ENCODE measurements around the gene IRAK3.
A peak's percentile ranks its signal among the peaks of the same experiment; 100 is the strongest.
"Not testable (repeated sequence)": the region's sequence is repeated elsewhere in the genome, so short reads cannot be mapped to it uniquely, and the experiment has no call there.

The IRAK3 gene

GRCh38 chr12:66217342-66217917 lies 28.4 kb downstream of the IRAK3 start:
- no peak for DNase-seq

- DNase-seq = no peak
Measured at GRCh38 chr12:66228462-66228861, 39.4 kb downstream of the IRAK3 start.

GRCh38 chr12:66232263-66232662 lies 43.2 kb downstream of the IRAK3 start:
- DNase-seq = no peak

GRCh38 chr12:66234037-66234693 lies 45.2 kb downstream of the IRAK3 start:
- peak; percentile 5 for DNase-seq

DNA sequence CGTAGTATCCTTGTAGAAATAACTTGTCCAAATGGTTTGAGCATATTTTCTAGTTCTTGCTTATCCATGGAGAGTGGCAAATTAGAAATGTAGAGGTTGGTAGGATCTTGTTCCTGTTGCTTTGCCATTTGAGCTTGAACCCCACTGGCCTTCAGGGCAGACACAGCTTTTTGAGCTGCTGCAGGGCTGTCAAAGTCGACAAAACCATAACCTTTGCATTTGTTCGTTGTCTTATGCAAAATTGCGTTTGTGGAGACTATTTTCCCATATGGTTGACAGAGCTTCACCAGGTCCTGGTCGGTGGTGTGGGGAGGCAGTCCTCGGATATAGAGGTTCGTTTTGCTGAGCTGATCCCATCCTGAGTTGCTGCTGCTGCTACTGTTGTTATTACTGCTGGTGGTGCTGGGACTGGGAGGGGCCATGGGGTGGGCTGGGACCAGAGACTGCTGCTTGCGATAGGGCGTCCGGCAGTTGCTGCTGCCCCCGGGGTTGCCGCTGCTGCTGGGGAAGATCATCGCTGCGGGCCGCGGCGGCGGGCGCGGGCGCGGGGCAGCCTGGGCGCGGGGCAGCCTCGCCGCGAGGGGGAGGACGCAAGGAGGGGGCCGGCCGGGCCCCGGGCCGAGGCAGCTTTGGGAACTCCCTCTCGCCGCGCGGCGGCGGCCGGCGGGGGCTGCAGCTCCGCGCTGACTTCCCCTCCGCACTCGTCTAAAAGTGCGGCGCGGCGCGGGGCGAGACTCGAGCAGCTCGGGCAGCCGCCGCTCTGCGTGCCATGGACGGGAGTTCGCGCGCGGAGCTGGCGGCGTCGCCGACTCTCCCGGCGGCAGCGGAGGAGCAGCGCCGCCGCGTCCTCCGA lies 46.0 kb downstream of the IRAK3 start:
- peak; percentile 38 for DNase-seq

- DNase-seq = no peak
Measured at GRCh38 chr12:66235626-66236281, 46.7 kb downstream of the IRAK3 start.

GRCh38 chr12:66236282-66236675 lies 47.3 kb downstream of the IRAK3 start:
- DNase-seq = not testable (repeated sequence)

GRCh38 chr12:66236969-66237368 lies 48.0 kb downstream of the IRAK3 start:
- DNase-seq = no peak

DNA sequence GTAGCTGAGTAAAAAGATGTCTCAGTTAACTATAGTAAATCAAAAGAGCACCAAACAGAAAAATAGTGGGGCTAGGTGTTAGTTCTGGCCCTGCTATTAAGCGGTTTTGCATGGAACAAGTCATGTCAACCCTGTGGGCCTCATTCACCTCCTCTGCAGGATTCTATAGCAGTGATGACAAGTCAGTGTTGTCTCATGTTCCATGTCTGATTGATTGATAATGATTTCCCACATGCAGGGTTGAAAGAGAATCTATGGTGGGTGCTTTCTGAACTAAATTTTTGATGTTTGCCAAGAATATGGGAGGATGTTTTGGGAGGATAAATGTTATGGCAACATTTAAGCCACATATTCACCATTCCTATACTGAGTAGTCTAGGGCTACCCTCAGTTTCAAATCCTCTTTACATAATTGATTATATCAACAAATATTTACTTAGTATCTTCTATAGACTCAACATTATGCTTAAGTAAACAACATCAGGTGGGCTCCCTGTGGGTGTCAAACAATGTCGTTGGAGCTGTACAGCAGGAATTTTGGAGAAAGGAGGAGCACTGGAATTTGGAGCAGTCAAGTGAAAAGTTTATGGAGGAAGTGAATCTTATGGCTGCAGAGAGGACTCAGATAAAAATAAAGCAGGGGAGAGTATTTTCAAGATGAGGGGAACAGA lies 48.6 kb downstream of the IRAK3 start:
- no peak for DNase-seq

- no peak for DNase-seq
Measured at GRCh38 chr12:66239295-66239694, 50.3 kb downstream of the IRAK3 start.

- no peak for DNase-seq
Measured at GRCh38 chr12:66240096-66240820, 51.2 kb downstream of the IRAK3 start.

GRCh38 chr12:66241061-66242043 lies 52.3 kb downstream of the IRAK3 start:
- no peak for DNase-seq

GRCh38 chr12:66242311-66242710 lies 53.3 kb downstream of the IRAK3 start:
- no peak for DNase-seq

- no peak for DNase-seq
Measured at GRCh38 chr12:66243911-66244310, 54.9 kb downstream of the IRAK3 start.

- DNase-seq = no peak
Measured at GRCh38 chr12:66244446-66244845, 55.4 kb downstream of the IRAK3 start.

DNA sequence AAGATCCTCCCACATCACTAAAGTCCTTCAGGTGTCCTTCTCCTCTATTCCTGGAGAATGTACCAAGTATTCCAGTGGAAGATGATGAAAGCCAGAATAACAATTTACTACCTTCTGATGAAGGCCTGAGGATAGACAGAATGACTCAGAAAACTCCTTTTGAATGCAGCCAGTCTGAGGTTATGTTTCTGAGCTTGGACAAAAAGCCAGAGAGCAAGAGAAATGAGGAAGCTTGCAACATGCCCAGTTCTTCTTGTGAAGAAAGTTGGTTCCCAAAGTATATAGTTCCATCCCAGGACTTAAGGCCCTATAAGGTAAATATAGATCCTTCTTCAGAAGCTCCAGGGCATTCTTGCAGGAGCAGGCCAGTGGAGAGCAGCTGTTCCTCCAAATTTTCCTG lies 58.7 kb downstream of the IRAK3 start:
- DNase-seq = no peak

DNA sequence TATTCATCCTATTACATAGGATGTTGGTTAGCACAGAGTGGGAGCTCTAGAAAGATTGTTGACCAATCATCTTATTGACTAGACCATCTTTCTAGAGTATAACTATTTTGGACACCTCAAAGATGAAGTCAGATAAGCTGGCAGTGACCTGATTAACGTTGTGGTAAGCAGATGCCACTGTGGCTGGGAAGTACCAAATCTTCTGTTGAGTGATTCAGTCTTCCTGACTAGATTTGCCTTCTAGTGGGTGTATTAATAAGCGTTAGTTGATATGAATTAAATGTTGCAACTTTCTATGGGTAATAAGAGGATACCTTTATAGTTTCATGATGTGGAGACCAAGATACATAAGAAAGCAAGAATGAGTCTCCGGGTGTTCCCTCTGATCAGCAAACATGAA lies 62.0 kb downstream of the IRAK3 start:
- DNase-seq = no peak

DNA sequence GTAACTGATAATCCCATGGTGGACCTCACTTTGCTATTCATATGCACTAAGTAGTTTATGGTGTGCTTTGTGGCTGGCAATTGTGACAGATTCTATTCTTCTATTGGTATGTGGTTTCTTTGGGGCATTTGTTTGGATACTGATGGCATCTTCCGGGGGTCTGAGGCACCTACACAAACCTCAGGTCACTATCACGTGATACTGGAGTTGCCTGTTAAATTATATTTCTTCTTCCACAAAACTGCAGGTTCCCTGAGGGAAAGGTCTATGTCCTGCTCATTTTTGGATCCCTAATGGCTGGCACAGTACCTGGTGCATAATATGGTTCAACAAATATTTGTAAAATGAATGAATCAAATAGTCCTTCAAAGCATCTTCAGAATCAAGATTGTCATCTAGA lies 63.8 kb downstream of the IRAK3 start:
- no peak for DNase-seq

GRCh38 chr12:66255737-66256136 lies 66.7 kb downstream of the IRAK3 start:
- no peak for DNase-seq

DNA sequence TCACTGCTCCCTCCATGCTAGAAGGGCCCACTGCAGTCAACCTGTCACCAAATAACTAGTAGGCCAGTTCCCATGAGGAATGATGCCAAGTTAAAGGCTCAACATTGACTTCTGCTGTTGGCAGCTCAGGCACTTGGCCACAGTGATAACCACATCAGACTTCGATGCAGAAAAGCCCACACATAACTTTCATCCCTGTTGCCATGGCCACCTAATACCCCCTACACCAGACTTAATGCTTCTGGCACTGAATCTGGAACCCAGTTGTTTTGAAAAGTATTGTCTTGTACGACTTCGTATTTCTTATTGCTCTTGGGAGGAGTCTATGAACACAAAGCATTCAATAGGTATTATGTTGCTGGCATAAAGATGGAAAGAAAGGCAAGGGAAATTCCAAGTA lies 69.0 kb downstream of the IRAK3 start:
- no peak for DNase-seq

DNA sequence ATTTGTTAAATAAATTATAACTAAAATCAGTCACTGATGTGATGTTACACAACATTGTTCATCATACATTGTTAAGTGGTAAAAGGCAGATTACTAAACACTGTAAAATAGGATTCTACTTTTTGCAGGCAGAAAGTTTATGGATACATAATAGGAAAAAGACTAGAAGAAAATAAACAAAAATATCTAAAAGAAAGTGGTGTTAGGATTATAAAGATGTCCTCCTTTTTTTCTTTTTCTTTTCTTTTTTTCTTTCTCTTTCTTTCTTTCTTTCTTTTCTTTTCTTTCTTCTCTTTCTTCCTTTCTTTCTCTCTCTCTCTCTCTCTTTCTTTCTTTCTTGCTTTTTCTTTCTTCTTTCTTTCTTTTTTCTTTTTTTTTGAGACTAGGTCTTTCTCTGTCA lies 73.7 kb downstream of the IRAK3 start:
- DNase-seq = no peak
